Activated naive CD8-positive, alpha-beta T cell treated with anti-CD3 and anti-CD28 coated beads, Interleukin-2, amount 50 U/mL, for 24 hours (primary cell): Measurements from ENCODE around the gene HSF4.

ENCODE experiments used
- ATAC-seq: fragments of 150-1000 bp; cut with Tn5 transposase; one replicate; pipeline ENCODE4 v1.10.0; 2021
- DNase-seq: peaks from one replicate; pipeline ENCODE4 v3.0.0; 2021
- H3K27ac Mint-ChIP-seq: one replicate; pipeline ENCODE4 v1.8.0; 2021; ENCODE audit warnings: mild to moderate bottlenecking, mixed read lengths
- H3K27me3 Mint-ChIP-seq: one replicate; pipeline ENCODE4 v1.8.0; 2021; ENCODE audit warnings: mixed read lengths
- H3K36me3 Mint-ChIP-seq: one replicate; pipeline ENCODE4 v1.8.0; 2021; ENCODE audit warnings: low read depth, mixed read lengths
- H3K4me1 Mint-ChIP-seq: one replicate; pipeline ENCODE4 v1.8.0; 2021; ENCODE audit warnings: mixed read lengths
- H3K4me3 Mint-ChIP-seq: one replicate; pipeline ENCODE4 v1.8.0; 2021; ENCODE audit warnings: mild to moderate bottlenecking, moderate library complexity, mixed read lengths
- H3K9me3 Mint-ChIP-seq: one replicate; pipeline ENCODE4 v1.8.0; 2021; ENCODE audit warnings: mixed read lengths

The HSF4 gene

GRCh38 chr16:67157106-67157748 is 7.3 kb upstream of the HSF4 start:
- peak overlapping the region; percentile 36 for H3K27ac Mint-ChIP-seq
- no peak for DNase-seq
- H3K9me3 Mint-ChIP-seq, result no peaks in the 10 kb centered on the region
- no peak overlapping the region for H3K4me3 Mint-ChIP-seq
- peaks cover 47% of the 10 kb centered on the region for H3K4me1 Mint-ChIP-seq
- ATAC-seq, result no peak
- H3K36me3 Mint-ChIP-seq, result peaks cover under 1% of the 10 kb centered on the region
- H3K27me3 Mint-ChIP-seq, result peaks cover 18% of the 10 kb centered on the region

DNA sequence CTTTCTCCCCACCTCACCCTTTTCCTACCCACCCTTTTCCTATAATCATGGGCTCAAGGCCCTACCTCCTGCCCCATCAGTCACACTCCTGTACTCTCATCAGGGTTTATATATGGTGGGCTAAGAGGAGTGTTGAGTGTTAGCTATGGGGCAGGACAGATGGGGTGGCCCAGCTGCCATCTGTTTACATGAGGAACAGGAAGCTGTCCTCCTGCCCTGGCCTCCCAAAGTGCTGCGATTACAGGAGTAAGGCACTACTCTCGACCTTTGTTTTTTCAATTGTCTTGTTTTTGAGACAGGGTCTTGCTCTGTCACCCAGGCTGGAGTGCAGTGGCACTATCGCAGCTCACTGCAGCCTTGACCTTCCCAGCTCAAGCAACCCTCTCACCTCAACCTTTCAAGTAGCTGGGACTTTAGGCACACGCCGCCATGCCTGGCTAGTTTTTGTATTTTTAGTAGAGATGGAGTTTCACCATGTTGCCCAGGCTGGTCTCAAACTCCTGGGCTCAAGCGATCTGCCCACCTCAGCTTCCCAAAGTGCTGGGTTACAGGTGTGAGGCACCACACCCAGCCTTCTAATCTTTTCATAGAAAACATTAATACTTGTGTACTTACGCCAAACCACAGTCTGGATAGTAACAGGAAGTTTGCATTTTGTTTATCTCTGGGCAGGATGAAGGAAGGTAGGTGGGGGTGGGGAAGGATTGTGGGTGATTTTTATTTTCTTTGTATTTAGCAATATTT is 6.5 kb upstream of the HSF4 start:
- H3K36me3 Mint-ChIP-seq, result peaks cover 4% of the 10 kb centered on the region
- ATAC-seq (no peak), DNase-seq (no peak)
- H3K27me3 Mint-ChIP-seq, result peaks cover 17% of the 10 kb centered on the region
- peaks cover 51% of the 10 kb centered on the region for H3K4me1 Mint-ChIP-seq
- H3K9me3 Mint-ChIP-seq, result no peaks in the 10 kb centered on the region
- H3K27ac Mint-ChIP-seq, result peak overlapping the region; percentile 79
- peak overlapping the region; percentile 86 for H3K4me3 Mint-ChIP-seq

DNA sequence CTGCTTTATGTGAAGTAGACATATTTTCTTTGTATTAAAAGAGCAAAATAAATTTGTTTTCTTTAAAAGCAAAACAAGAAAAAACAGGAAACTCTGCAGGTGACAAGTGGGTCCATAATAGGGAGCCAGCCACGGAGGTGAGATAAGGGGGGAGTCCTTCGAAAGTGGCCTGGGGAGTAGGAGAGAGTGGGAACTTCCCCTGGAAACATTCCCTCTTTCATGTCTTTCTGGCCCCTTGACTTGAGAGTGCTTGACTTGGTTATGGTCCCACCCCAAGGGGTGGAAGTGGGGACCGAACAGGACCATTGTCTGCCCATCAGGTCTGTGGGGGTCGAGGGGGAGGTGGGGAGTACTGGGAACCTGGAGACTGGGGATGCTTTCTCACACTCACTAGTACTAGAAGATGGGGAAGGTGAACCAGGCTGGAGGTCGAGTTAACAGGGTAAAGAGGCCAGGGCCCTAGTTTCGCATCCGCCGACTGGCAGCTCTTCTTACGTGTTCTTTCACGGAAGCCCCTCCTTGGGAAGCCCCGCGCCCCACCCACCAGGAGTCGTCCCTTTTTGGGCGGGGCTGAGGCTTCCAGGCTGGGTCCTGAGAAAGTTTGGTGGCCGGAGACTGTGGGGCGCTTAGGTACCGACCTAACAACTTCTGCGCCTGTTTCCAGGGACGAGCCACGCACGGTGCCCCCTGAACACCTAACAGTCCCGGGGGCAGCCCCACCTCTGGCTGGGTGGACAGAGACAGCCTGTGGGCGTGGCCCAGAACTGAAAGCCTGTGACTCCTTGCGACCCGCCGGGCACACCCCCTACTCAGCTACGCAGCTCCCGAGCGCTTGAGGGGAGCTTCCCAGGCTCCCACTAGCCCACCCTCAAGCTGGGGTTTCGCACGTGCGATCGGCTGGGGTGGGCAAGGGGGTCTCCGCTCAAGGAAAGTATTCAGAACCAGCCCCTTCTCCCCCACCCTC is 5.6 kb upstream of the HSF4 start:
- DNase-seq (peak; percentile 84), ATAC-seq (peak; percentile 47)
- H3K27ac Mint-ChIP-seq, result peak overlapping the region; percentile 79
- no peaks in the 10 kb centered on the region for H3K9me3 Mint-ChIP-seq
- H3K36me3 Mint-ChIP-seq, result peaks cover 4% of the 10 kb centered on the region
- H3K4me3 Mint-ChIP-seq, result peak overlapping the region; percentile 86
- peaks cover 48% of the 10 kb centered on the region for H3K4me1 Mint-ChIP-seq
- H3K27me3 Mint-ChIP-seq, result peaks cover 20% of the 10 kb centered on the region

DNA sequence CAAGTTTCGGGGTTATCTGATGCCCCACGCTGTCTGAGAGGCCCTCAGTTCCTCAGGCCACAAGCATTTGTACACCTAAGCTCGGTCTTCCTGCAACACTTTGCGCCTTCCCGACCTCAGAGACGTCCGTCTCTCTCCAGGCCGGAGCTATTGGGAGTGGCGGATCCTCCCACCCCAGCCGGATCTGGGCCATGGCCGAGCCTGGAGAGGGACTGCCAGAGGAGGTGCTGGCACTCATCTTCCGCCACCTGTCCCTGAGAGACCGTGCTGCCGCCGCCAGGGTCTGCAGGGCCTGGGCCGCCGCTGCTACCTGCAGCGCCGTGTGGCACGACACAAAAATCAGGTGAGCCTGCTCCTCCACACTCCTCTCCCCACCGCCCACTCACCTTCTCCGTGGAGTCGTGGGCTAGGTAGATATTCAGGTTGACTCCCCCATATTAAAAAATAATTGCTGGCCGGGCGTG is 2.9 kb upstream of the HSF4 start:
- Mint-ChIP-seq H3K4me1 (peaks cover 50% of the 10 kb centered on the region), H3K4me3 (peak overlapping the region; percentile 26), H3K27me3 (peaks cover 34% of the 10 kb centered on the region), H3K9me3 (no peaks in the 10 kb centered on the region), H3K36me3 (peaks cover 4% of the 10 kb centered on the region), H3K27ac (no peak overlapping the region)
- DNase-seq (no peak), ATAC-seq (no peak)

DNA sequence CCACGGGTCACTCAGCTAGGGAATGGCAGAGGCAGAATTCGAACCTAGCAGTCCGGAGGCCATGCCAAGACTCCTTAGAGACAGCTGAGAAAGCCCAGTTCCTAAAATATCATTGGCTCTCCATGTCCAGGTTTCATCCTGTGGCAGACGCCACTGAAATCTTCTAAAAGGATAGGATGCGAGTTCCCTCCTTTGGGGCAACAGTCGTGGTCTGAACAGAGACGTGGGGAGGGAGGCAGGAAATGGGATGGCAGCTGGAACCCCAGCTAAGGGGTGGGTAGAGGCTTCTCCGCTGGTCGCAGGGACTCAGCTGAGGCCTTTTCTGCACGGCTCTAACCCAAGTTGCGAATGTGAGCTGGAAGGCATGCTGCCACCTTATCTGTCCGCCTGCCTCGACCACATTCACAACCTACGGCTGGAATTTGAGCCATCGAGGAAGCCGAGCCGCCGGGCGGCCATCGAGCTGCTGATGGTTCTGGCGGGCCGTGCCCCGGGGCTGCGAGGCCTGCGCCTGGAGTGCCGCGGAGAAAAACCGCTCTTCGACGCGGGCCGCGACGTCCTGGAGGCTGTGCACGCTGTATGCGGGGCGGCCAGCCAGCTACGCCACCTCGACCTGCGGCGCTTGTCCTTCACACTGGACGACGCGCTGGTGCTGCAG is 1.9 kb upstream of the HSF4 start:
- DNase-seq, result no peak
- no peak overlapping the region for H3K27ac Mint-ChIP-seq
- H3K4me3 Mint-ChIP-seq, result peak overlapping the region; percentile 32
- no peak for ATAC-seq
- peaks cover 45% of the 10 kb centered on the region for H3K27me3 Mint-ChIP-seq
- H3K9me3 Mint-ChIP-seq, result no peaks in the 10 kb centered on the region
- H3K4me1 Mint-ChIP-seq, result peaks cover 47% of the 10 kb centered on the region
- peaks cover 4% of the 10 kb centered on the region for H3K36me3 Mint-ChIP-seq

DNA sequence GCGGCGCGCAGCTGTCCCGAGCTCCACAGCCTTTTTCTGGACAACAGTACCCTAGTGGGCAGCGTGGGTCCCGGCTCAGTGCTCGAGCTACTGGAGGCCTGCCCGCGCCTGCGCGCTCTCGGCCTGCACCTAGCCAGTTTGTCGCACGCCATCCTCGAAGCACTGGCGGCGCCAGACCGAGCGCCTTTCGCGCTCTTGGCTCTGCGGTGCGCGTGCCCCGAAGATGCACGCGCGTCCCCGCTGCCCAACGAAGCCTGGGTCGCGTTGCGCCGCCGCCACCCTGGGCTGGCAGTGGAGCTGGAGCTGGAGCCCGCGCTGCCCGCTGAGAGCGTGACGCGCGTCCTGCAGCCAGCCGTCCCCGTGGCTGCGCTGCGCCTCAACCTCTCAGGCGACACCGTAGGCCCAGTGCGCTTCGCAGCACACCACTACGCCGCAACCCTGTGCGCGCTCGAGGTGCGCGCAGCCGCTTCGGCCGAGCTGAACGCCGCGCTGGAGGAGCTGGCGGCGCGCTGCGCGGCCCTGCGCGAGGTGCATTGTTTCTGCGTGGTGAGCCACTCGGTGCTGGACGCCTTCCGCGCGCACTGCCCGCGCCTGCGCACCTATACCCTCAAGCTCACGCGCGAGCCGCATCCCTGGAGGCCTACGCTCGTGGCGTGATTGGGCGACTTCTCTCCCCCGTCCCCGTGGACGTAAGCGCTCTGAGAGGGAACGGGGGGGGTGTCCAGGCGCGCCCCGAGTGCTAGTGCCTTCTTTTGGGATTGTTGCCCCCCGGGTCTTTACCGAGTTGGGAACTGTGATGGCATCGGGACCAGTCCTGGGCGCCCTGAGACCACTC is 1.2 kb upstream of the HSF4 start:
- Mint-ChIP-seq H3K4me1 (peaks cover 39% of the 10 kb centered on the region), H3K27me3 (peaks cover 52% of the 10 kb centered on the region), H3K36me3 (peaks cover 4% of the 10 kb centered on the region), H3K9me3 (no peaks in the 10 kb centered on the region), H3K4me3 (no peak overlapping the region), H3K27ac (no peak overlapping the region)
- ATAC-seq (no peak), DNase-seq (no peak)

DNA sequence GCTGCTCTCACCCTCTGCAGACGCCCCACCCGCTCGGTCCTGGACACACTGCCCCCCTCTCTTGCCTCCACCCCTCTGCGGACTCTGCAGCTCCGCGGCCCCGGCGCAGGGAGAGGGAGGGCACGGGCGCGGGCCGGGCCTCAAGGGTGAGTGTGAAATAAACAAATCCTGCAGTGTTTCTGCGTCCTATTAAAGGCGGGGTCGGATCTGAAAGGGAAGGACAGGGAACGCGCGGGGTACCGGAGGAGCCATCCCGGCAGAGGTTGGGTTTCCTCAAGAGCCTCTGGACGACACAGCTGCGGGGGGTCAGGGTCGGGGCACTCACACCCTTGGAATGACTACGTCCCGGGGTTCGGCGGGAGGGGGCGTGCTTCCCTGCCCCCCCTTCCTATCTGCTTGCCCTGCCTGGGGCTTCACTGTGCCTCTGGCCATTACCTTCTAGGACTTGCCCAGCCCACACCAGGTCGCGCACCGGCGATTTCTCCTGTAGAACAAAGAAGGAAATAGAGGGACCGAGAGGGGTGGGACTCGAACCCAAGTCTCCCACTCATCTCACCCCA is 466 bp upstream of the HSF4 start:
- peaks cover 4% of the 10 kb centered on the region for H3K36me3 Mint-ChIP-seq
- peaks cover 58% of the 10 kb centered on the region for H3K27me3 Mint-ChIP-seq
- H3K4me3 Mint-ChIP-seq, result no peak overlapping the region
- H3K9me3 Mint-ChIP-seq, result no peaks in the 10 kb centered on the region
- peaks cover 32% of the 10 kb centered on the region for H3K4me1 Mint-ChIP-seq
- ATAC-seq (no peak), DNase-seq (no peak)
- no peak overlapping the region for H3K27ac Mint-ChIP-seq

- Mint-ChIP-seq H3K9me3 (no peaks in the 10 kb centered on the region), H3K36me3 (peaks cover 4% of the 10 kb centered on the region), H3K27ac (no peak overlapping the region), H3K27me3 (peaks cover 67% of the 10 kb centered on the region), H3K4me1 (peaks cover 38% of the 10 kb centered on the region), H3K4me3 (no peak overlapping the region)
- ATAC-seq (no peak), DNase-seq (no peak)
These were observed 855 bp downstream of the HSF4 start for GRCh38 chr16:67165121-67166078.

GRCh38 chr16:67166110-67166547 is 1.6 kb downstream of the HSF4 start:
- peaks cover 37% of the 10 kb centered on the region for H3K4me1 Mint-ChIP-seq
- no peaks in the 10 kb centered on the region for H3K9me3 Mint-ChIP-seq
- peaks cover 4% of the 10 kb centered on the region for H3K36me3 Mint-ChIP-seq
- no peak overlapping the region for H3K4me3 Mint-ChIP-seq
- peaks cover 72% of the 10 kb centered on the region for H3K27me3 Mint-ChIP-seq
- DNase-seq, result no peak
- no peak overlapping the region for H3K27ac Mint-ChIP-seq
- ATAC-seq, result no peak

GRCh38 chr16:67166598-67167168 is 2.1 kb downstream of the HSF4 start:
- Mint-ChIP-seq H3K36me3 (peaks cover 4% of the 10 kb centered on the region), H3K27me3 (peaks cover 74% of the 10 kb centered on the region), H3K4me3 (no peak overlapping the region), H3K9me3 (no peaks in the 10 kb centered on the region), H3K4me1 (peaks cover 37% of the 10 kb centered on the region), H3K27ac (no peak overlapping the region)
- ATAC-seq, result no peak
- DNase-seq, result no peak

DNA sequence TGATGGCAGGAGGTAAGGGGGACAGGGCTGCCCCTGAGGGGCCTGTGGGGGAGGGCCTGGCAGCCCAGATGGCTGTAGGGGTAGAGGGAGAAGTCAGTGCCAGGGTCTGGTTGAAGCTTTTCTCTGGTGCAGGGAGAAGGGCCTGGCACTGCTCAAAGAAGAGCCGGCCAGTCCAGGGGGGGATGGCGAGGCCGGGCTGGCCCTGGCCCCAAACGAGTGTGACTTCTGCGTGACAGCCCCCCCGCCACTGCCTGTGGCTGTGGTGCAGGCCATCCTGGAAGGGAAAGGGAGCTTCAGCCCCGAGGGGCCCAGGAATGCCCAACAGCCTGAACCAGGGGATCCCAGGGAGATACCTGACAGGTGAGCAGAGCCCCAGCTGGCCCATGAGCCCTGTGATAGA is 3.0 kb downstream of the HSF4 start:
- DNase-seq, result no peak
- no peaks in the 10 kb centered on the region for H3K9me3 Mint-ChIP-seq
- H3K36me3 Mint-ChIP-seq, result no peaks in the 10 kb centered on the region
- no peak for ATAC-seq
- no peak overlapping the region for H3K4me3 Mint-ChIP-seq
- no peak overlapping the region for H3K27ac Mint-ChIP-seq
- H3K4me1 Mint-ChIP-seq, result peaks cover 30% of the 10 kb centered on the region
- peaks cover 74% of the 10 kb centered on the region for H3K27me3 Mint-ChIP-seq

- peaks cover 81% of the 10 kb centered on the region for H3K27me3 Mint-ChIP-seq
- no peaks in the 10 kb centered on the region for H3K9me3 Mint-ChIP-seq
- DNase-seq (no peak), ATAC-seq (no peak)
- peaks cover 40% of the 10 kb centered on the region for H3K4me1 Mint-ChIP-seq
- no peak overlapping the region for H3K4me3 Mint-ChIP-seq
- no peak overlapping the region for H3K27ac Mint-ChIP-seq
- no peaks in the 10 kb centered on the region for H3K36me3 Mint-ChIP-seq
These were observed 4.5 kb downstream of the HSF4 start for GRCh38 chr16:67169011-67169451.
